Prostate gland (tissue), 2 donors: ENCODE measurements around the gene FAM72B.
"Not testable (repeated sequence)": the region's sequence is repeated elsewhere in the genome, so short reads cannot be mapped to it uniquely, and the experiment has no call there.

Experiments used
- CTCF ChIP-seq, 4 experiments: fragments of 200-600 bp in 2 of 4; fragments of 450-650 bp in 2 of 4; sonication (generic) in 2 of 4; IDR thresholded peaks; 1 replicate in 3 of 4; 2 replicates in 1 of 4; pipeline ENCODE4 v1.5.1; 2016 to 2019; ENCODE audit warnings: antibody characterized with exemption in 4 of 4, mild to moderate bottlenecking in 2 of 4, moderate library complexity in 2 of 4
- POLR2A ChIP-seq: fragments of 450-650 bp; IDR thresholded peaks from one replicate; pipeline ENCODE4 v1.6.1; 2016; ENCODE audit warnings: antibody characterized with exemption, mild to moderate bottlenecking
- POLR2AphosphoS5 ChIP-seq: sonication (generic); formaldehyde crosslinking; IDR thresholded peaks from one replicate; pipeline ENCODE4 v1.6.1; 2017; ENCODE audit warnings: antibody characterized with exemption

DNA sequence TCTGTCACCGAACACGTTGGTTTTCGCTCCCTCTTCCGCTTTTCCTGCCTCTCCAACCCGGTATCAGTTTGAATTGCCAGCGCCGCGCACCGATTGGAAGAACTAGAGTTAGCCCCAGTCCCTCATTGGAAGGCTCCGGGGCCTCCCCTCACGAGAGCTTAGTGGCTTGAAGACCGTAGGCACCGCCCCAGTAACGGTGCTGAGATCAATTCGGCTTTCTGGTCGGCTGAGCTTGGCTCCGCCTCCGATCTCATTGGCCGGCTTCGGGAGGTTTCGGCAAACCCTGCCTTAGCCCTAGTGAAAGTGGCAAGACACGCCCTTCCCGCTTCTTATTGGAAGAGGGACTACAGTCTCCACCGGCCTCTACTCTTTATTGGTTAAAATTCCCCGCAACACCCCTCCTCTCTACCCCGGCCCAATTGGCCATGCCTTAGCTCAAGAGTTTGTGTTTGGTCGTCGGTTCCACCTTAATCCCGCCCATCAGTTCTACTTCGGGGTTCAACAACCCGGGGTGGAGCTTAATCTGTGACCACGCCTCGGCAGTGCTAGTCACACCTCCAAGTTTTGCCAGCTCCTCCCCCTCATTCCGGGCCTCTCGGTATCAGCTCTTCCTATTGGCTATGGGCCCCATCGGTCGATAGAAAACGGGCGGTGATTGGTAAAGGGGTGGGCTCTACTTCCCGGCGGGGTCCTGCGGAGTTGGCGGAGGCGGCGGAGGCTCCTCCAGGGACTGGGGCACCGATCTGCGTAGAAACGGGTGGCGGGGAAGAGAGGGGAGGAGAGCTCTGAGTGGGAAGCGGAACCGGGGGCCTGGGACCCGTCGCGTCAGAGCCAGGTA lies at the start of gene FAM72B, which contains the start of gene SRGAP2C:
- not testable (repeated sequence) for TF ChIP-seq CTCF (IDR thresholded peaks at IDR 0.05)
- TF ChIP-seq POLR2AphosphoS5 (peak; percentile 70), POLR2A (peak; percentile 80)
